ENCODE results near the gene TRAF7. TPM values are rescaled to one million over a fixed set of nuclear protein-coding genes. Genes with fewer than 3 reads are reported as not detected.

The TRAF7 gene
- total RNA-seq, 1 donor from 2014 or later: 39.6 TPM

DNA sequence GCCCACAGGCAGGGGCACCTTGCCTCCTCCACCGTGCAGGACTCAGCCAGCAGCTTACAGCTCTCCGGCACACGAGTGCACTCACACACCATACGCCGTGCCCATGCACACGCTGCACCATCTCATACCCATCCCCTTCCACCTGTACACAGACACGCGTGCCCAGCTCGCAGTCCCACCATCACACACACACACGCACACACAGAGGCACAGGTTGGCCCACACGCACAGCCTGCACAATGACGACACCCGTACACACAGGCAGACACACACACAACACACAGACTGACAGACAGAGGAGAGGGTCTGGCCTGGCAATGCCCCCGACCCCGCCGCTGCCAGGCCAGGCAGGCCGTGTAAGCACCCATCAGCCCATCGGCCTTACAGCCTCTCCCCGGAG lies 28.8 kb downstream of the TRAF7 start:
- no peak for DNase-seq (ENCODE audit: low spot score in 2 of 2)
- H3K27ac ChIP-seq: no peak overlapping the region
- no peak overlapping the region for H3K4me3 ChIP-seq
- no peaks in the 10 kb centered on the region for H3K27me3 ChIP-seq
- intact Hi-C loops (cut with DNase I): no loop called here
- no peaks in the 10 kb centered on the region for H3K36me3 ChIP-seq
- H3K9me3 ChIP-seq: no peaks in the 10 kb centered on the region
- H3K4me1 ChIP-seq: no peaks in the 10 kb centered on the region
- TF ChIP-seq, protein P1, sequence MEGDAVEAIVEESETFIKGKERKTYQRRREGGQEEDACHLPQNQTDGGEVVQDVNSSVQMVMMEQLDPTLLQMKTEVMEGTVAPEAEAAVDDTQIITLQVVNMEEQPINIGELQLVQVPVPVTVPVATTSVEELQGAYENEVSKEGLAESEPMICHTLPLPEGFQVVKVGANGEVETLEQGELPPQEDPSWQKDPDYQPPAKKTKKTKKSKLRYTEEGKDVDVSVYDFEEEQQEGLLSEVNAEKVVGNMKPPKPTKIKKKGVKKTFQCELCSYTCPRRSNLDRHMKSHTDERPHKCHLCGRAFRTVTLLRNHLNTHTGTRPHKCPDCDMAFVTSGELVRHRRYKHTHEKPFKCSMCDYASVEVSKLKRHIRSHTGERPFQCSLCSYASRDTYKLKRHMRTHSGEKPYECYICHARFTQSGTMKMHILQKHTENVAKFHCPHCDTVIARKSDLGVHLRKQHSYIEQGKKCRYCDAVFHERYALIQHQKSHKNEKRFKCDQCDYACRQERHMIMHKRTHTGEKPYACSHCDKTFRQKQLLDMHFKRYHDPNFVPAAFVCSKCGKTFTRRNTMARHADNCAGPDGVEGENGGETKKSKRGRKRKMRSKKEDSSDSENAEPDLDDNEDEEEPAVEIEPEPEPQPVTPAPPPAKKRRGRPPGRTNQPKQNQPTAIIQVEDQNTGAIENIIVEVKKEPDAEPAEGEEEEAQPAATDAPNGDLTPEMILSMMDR (IDR thresholded peaks at IDR 0.05): no peak

DNA sequence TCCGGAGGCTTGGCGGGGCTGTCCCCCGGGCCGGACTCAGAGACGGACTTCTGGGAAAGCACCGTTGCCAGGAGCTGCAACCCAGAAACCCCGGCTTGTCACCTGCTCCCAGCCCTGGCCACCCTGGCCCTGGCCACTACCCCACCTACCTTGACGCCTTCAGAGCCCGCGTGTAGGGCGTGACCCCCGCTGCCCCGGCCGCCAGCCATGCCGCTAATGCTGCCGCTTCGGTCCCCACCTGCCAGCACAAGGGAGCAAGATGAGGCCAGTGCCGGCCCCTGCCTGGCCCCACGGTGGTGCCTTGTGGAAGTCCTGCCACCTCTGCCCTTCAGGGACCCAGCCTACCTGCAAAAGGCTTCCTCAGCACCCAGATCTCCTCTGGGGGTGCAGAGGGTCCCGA lies 29.4 kb downstream of the TRAF7 start:
- Histone ChIP-seq H3K27ac (no peak overlapping the region), H3K36me3 (no peaks in the 10 kb centered on the region), H3K4me3 (no peak overlapping the region), H3K4me1 (no peaks in the 10 kb centered on the region), H3K9me3 (no peaks in the 10 kb centered on the region), H3K27me3 (no peaks in the 10 kb centered on the region)
- intact Hi-C loops (cut with DNase I): no loop called here
- TF ChIP-seq, protein P1 (IDR thresholded peaks at IDR 0.05): no peak
- no peak for DNase-seq (ENCODE audit: low spot score in 2 of 2)

GRCh38 chr16:2186064-2186463 lies 30.5 kb downstream of the TRAF7 start:
- no peak for DNase-seq (ENCODE audit: low spot score in 2 of 2)
- Histone ChIP-seq H3K4me3 (no peak overlapping the region), H3K9me3 (no peaks in the 10 kb centered on the region), H3K27ac (no peak overlapping the region), H3K4me1 (no peaks in the 10 kb centered on the region), H3K27me3 (no peaks in the 10 kb centered on the region), H3K36me3 (no peaks in the 10 kb centered on the region)
- intact Hi-C loops (cut with DNase I): no loop called here
- TF ChIP-seq, protein P1 (IDR thresholded peaks at IDR 0.05): no peak

GRCh38 chr16:2186505-2186904 lies 30.9 kb downstream of the TRAF7 start:
- TF ChIP-seq, protein P1 (IDR thresholded peaks at IDR 0.05): no peak
- no peak for DNase-seq (ENCODE audit: low spot score in 2 of 2)
- H3K4me3 ChIP-seq: no peak overlapping the region
- no peaks in the 10 kb centered on the region for H3K27me3 ChIP-seq
- intact Hi-C loops (cut with DNase I): no loop called here
- no peaks in the 10 kb centered on the region for H3K4me1 ChIP-seq
- H3K36me3 ChIP-seq: no peaks in the 10 kb centered on the region
- H3K9me3 ChIP-seq: no peaks in the 10 kb centered on the region
- H3K27ac ChIP-seq: no peak overlapping the region

DNA sequence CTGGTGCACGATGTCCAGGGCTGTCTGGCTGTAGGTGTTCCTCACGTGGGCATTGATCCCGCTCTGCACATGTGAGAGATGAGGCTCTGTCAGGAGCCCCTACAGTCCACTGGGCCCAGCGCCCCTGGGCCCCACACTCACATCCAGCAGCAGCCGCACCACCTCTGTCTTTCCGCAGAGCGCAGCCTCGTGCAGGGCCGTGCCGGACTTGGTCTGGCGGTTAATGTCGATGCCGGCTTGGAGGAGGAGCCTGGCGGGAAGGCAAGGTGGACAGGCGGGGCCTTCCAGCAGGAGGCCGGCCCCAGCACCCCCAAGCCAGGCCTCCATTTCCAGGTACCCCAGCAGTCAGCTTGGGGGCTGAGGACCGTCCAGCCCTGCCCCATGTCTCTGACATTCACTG lies 31.6 kb downstream of the TRAF7 start:
- Histone ChIP-seq H3K27ac (no peak overlapping the region), H3K9me3 (no peaks in the 10 kb centered on the region), H3K4me1 (no peaks in the 10 kb centered on the region), H3K36me3 (no peaks in the 10 kb centered on the region), H3K4me3 (no peak overlapping the region), H3K27me3 (no peaks in the 10 kb centered on the region)
- intact Hi-C loops (cut with DNase I): no loop called here
- no peak for DNase-seq (ENCODE audit: low spot score in 2 of 2)
- TF ChIP-seq, protein P1 (IDR thresholded peaks at IDR 0.05): no peak

- intact Hi-C loops (cut with DNase I): no loop called here
- H3K27ac ChIP-seq: no peak overlapping the region
- TF ChIP-seq, protein P1 (IDR thresholded peaks at IDR 0.05): no peak
These were observed 32.8 kb downstream of the TRAF7 start for GRCh38 chr16:2188395-2188794.

More at GRCh38 chr16:2188395-2188794, 32.8 kb downstream of the TRAF7 start:
- H3K36me3 ChIP-seq: no peaks in the 10 kb centered on the region
- H3K27me3 ChIP-seq: no peaks in the 10 kb centered on the region
- no peaks in the 10 kb centered on the region for H3K9me3 ChIP-seq
- DNase-seq (ENCODE audit: low spot score in 2 of 2): no peak
- no peaks in the 10 kb centered on the region for H3K4me1 ChIP-seq
- H3K4me3 ChIP-seq: no peak overlapping the region

Measured in ascending aorta (tissue), 2 donors.